H9 (cell line): ENCODE measurements around the gene PFN3. TPM values are rescaled to one million over a fixed set of nuclear protein-coding genes. Genes with fewer than 3 reads are reported as not detected.

Experiments
- DNase-seq: peaks from one replicate; pipeline ENCODE4 v3.0.0-alpha.2; 2017
- H2AFZ ChIP-seq: one replicate; pipeline ENCODE4 v1.6.1; 2013; ENCODE audit warnings: mild to moderate bottlenecking, low read length, control low read depth, moderate library complexity
- H2AK5ac ChIP-seq: 2 replicates; pipeline ENCODE4 v1.6.1; 2013; ENCODE audit warnings: low read length, control low read depth, mixed read lengths; ENCODE audit not compliant: insufficient read length
- H2BK120ac ChIP-seq: one replicate; pipeline ENCODE4 v1.6.1; 2013; ENCODE audit warnings: low read depth, mild to moderate bottlenecking, low read length, control low read depth, inconsistent platforms; ENCODE audit not compliant: poor library complexity, severe bottlenecking
- H2BK12ac ChIP-seq: 2 replicates; pipeline ENCODE4 v1.6.1; 2013; ENCODE audit warnings: low read length, control low read depth, mixed read lengths, low read depth; ENCODE audit not compliant: insufficient read length
- H2BK15ac ChIP-seq: 2 replicates; pipeline ENCODE4 v1.6.1; 2013; ENCODE audit warnings: low read depth, low read length, control low read depth
- H2BK20ac ChIP-seq: one replicate; pipeline ENCODE4 v1.6.1; 2013; ENCODE audit warnings: low read depth, mild to moderate bottlenecking, low read length, control low read depth, inconsistent platforms; ENCODE audit not compliant: poor library complexity, severe bottlenecking
- H2BK5ac ChIP-seq: 2 replicates; pipeline ENCODE4 v1.6.1; 2013; ENCODE audit warnings: low read length, control low read depth, mixed read lengths; ENCODE audit not compliant: insufficient read length
- H3K14ac ChIP-seq: 2 replicates; pipeline ENCODE4 v1.6.1; 2013; ENCODE audit warnings: low read length, control low read depth; ENCODE audit not compliant: insufficient read depth
- H3K18ac ChIP-seq: 2 replicates; pipeline ENCODE4 v1.6.1; 2013; ENCODE audit warnings: low read depth, mild to moderate bottlenecking, mixed read lengths, low read length, control low read depth; ENCODE audit not compliant: insufficient read length
- H3K23ac ChIP-seq: 2 replicates; pipeline ENCODE4 v1.6.1; 2013; ENCODE audit warnings: low read length, control low read depth, mixed read lengths, low read depth; ENCODE audit not compliant: insufficient read length
- H3K23me2 ChIP-seq: 2 replicates; pipeline ENCODE4 v1.6.1; 2013; ENCODE audit warnings: low read depth, mild to moderate bottlenecking, mixed read lengths, low read length, control low read depth; ENCODE audit not compliant: insufficient read length, poor library complexity, severe bottlenecking
- H3K27ac ChIP-seq: 2 replicates; pipeline ENCODE4 v1.5.1; 2013; ENCODE audit warnings: low read length, control low read depth, mixed read lengths, low read depth; ENCODE audit not compliant: insufficient read length
- H3K27me3 ChIP-seq: 2 replicates; pipeline ENCODE4 v1.6.1; 2013; ENCODE audit warnings: low read length, control low read depth, inconsistent platforms; ENCODE audit not compliant: insufficient read depth
- H3K4ac ChIP-seq: 2 replicates; pipeline ENCODE4 v1.6.1; 2013; ENCODE audit warnings: low read depth, mild to moderate bottlenecking, control low read depth, inconsistent platforms, low read length, moderate library complexity
- H3K4me1 ChIP-seq: 2 replicates; pipeline ENCODE4 v1.6.1; 2013; ENCODE audit warnings: low read length, control low read depth, inconsistent platforms; ENCODE audit not compliant: insufficient read depth
- H3K4me2 ChIP-seq: 2 replicates; pipeline ENCODE4 v1.6.1; 2013; ENCODE audit warnings: low read length, control low read depth, mixed read lengths; ENCODE audit not compliant: insufficient read length, insufficient read depth
- H3K56ac ChIP-seq: 2 replicates; pipeline ENCODE4 v1.6.1; 2013; ENCODE audit warnings: low read depth, mild to moderate bottlenecking, mixed read lengths, low read length, control low read depth; ENCODE audit not compliant: insufficient read length
- H3K79me1 ChIP-seq: 2 replicates; pipeline ENCODE4 v1.6.1; 2013; ENCODE audit warnings: low read depth, mild to moderate bottlenecking, moderate library complexity, low read length, control low read depth, inconsistent platforms; ENCODE audit not compliant: insufficient read depth, poor library complexity, severe bottlenecking
- H3K79me2 ChIP-seq: 2 replicates; pipeline ENCODE4 v1.6.1; 2013; ENCODE audit warnings: low read length, control low read depth, inconsistent platforms; ENCODE audit not compliant: insufficient read depth
- H3K9ac ChIP-seq: 2 replicates; pipeline ENCODE4 v1.6.1; 2013; ENCODE audit warnings: low read length, control low read depth, mixed read lengths; ENCODE audit not compliant: insufficient read length; ENCODE audit errors: extremely low read depth
- H3K9me3 ChIP-seq: one replicate; pipeline ENCODE4 v1.6.1; 2013; ENCODE audit warnings: low read depth, low read length, inconsistent platforms; ENCODE audit not compliant: control insufficient read depth
- H3T11ph ChIP-seq: one replicate; pipeline ENCODE4 v1.6.1; 2013; ENCODE audit warnings: mild to moderate bottlenecking, low read length, control low read depth, inconsistent platforms
- H4K20me1 ChIP-seq: one replicate; pipeline ENCODE4 v1.6.1; 2013; ENCODE audit not compliant: control insufficient read depth, insufficient read length, insufficient read depth
- H4K5ac ChIP-seq: 2 replicates; pipeline ENCODE4 v1.6.1; 2013; ENCODE audit warnings: low read depth, mild to moderate bottlenecking, mixed read lengths, low read length, control low read depth; ENCODE audit not compliant: insufficient read length
- H4K8ac ChIP-seq: replicated peaks from 2 replicates; pipeline ENCODE4 v1.6.1; 2013; ENCODE audit warnings: low read length, control low read depth, mixed read lengths, low read depth; ENCODE audit not compliant: insufficient read length
- H4K91ac ChIP-seq: 2 replicates; pipeline ENCODE4 v1.6.1; 2013; ENCODE audit warnings: low read depth, mild to moderate bottlenecking, moderate library complexity, mixed read lengths, low read length, control low read depth; ENCODE audit not compliant: insufficient read length
- H3K27ac Mint-ChIP-seq, 3 experiments: 2 replicates in 2 of 3; 3 replicates in 1 of 3; pipeline ENCODE4 v1.8.0; 2020 to 2021; ENCODE audit warnings: mixed read lengths in 3 of 3, mild to moderate bottlenecking in 1 of 3, moderate library complexity in 1 of 3
- H3K27me3 Mint-ChIP-seq: 2 replicates; pipeline ENCODE4 v1.8.0; 2021; ENCODE audit warnings: low read depth, mild to moderate bottlenecking, moderate library complexity, mixed read lengths
- H3K36me3 Mint-ChIP-seq, 3 experiments: 2 replicates in 2 of 3; 3 replicates in 1 of 3; pipeline ENCODE4 v1.8.0; 2020 to 2021; ENCODE audit warnings: low read depth in 3 of 3, mixed read lengths in 3 of 3; ENCODE audit not compliant: insufficient read depth in 1 of 3
- H3K4me1 Mint-ChIP-seq, 2 experiments: 2 replicates each; pipeline ENCODE4 v1.8.0; 2020; ENCODE audit warnings: mixed read lengths in 2 of 2
- H3K4me3 Mint-ChIP-seq, 2 experiments: 2 replicates in 1 of 2; 3 replicates in 1 of 2; pipeline ENCODE4 v1.8.0; 2020 to 2021; ENCODE audit warnings: mild to moderate bottlenecking in 2 of 2, mixed read lengths in 2 of 2, moderate library complexity in 1 of 2
- H3K9me3 Mint-ChIP-seq, 2 experiments: 2 replicates in 1 of 2; 3 replicates in 1 of 2; pipeline ENCODE4 v1.8.0; 2020; ENCODE audit warnings: mild to moderate bottlenecking in 2 of 2, mixed read lengths in 2 of 2, moderate library complexity in 1 of 2
- CTCF ChIP-seq: fragments of 200-600 bp; sonication (generic); conservative IDR thresholded peaks from 3 replicates; pipeline ENCODE4 v1.8.0; 2021; ENCODE audit warnings: antibody characterized with exemption, mild to moderate bottlenecking
- WGBS: extraction: QIAGEN DNeasy Blood & Tissue Kit; methylation state at CpG from one replicate; pipeline ENCODE4 v1.1.7; 2013; ENCODE audit warnings: missing lambda C conversion rate, low lambda C conversion rate, mixed read lengths; ENCODE audit not compliant: insufficient read length; ENCODE audit errors: extremely low coverage; 5-methylcytosine and 5-hydroxymethylcytosine counted together
- total RNA-seq: library from RNA; stranded (reverse); gene quantifications from 2 replicates; pipeline ENCODE4 v1.2.1, GENCODE V29; 2021

Gene PFN3
- total RNA-seq, 1 experiment from 2014 or later = not detected

- Histone ChIP-seq H3T11ph (no peak overlapping the region), H2BK15ac (no peak overlapping the region), H3K79me1 (no peaks in the 10 kb centered on the region), H3K4me1 (no peaks in the 10 kb centered on the region), H4K20me1 (no peaks in the 10 kb centered on the region), H3K14ac (no peak overlapping the region), H3K9me3 (no peaks in the 10 kb centered on the region), H3K23me2 (no peaks in the 10 kb centered on the region), H2BK12ac (no peak overlapping the region), H4K8ac (no peak overlapping the region), H3K9ac (no peak overlapping the region), H3K27ac (no peak overlapping the region), H3K23ac (no peak overlapping the region), H3K18ac (no peak overlapping the region), H3K4me2 (no peak overlapping the region), H2BK5ac (no peak overlapping the region), H4K91ac (no peak overlapping the region), H2BK120ac (no peak overlapping the region), H2AK5ac (no peak overlapping the region), H4K5ac (no peak overlapping the region), H3K79me2 (no peaks in the 10 kb centered on the region), H3K4ac (no peak overlapping the region), H2AFZ (no peak overlapping the region), H2BK20ac (no peak overlapping the region), H3K56ac (no peak overlapping the region), H3K27me3 (no peaks in the 10 kb centered on the region; the same call in 1 of the 2 replicates)
- no peak overlapping the region; a peak in 1 of 7 replicates for H3K27ac Mint-ChIP-seq
- TF ChIP-seq CTCF = no peak
- H3K36me3 Mint-ChIP-seq = peaks cover 24 to 63% (median 57%) of the 10 kb centered on the region in 3 experiments
- H3K9me3 Mint-ChIP-seq = peaks cover 0 to 3% of the 10 kb centered on the region in 2 experiments; a peak in 1 of 5 replicates
- WGBS = no CpG with 5 or more reads among the region's 4 CpGs
- no peak for DNase-seq
- H3K27me3 Mint-ChIP-seq = peaks cover 6% of the 10 kb centered on the region
- H3K4me1 Mint-ChIP-seq = peaks cover 19 to 29% of the 10 kb centered on the region in 2 experiments
- no peak overlapping the region for H3K4me3 Mint-ChIP-seq
Observed at GRCh38 chr5:177439518-177440053, 39.1 kb upstream of the PFN3 start.
